Panc1 (cell line): Measurements from ENCODE around the gene KDM2B. TPM values are rescaled to one million over a fixed set of nuclear protein-coding genes. Genes with fewer than 3 reads are reported as not detected.

Source experiments
- ATAC-seq: fragments of 200-7000 bp; cut with Tn5 transposase; 2 replicates; pipeline ENCODE4 v1.9.1; 2020; ENCODE audit warnings: mild to moderate bottlenecking, moderate library complexity
- BruUV-seq: library from RNA; stranded (reverse); fragments of 400-500 nt; replicated peaks from 2 replicates; lab custom pipeline; 2021; lab: Mats Ljungman, UMichigan
- CTCF ChIA-PET: fragments of 300-600 bp; sonication (Branson Sonifier 250); formaldehyde crosslinking; loops from one replicate; lab custom pipeline; 2022; ENCODE audit warnings: antibody characterized with exemption; lab: Charles Lee
- POLR2A ChIA-PET: fragments of 300-600 bp; sonication (Branson Sonifier 250); formaldehyde crosslinking; loops from one replicate; lab custom pipeline; 2022; ENCODE audit warnings: antibody characterized with exemption; lab: Charles Lee
- DNase-seq: peaks from one replicate; pipeline ENCODE4 v3.0.0-alpha.2; 2010; ENCODE audit warnings: low read depth, low spot score
- H3K27ac ChIP-seq: 2 replicates; pipeline ENCODE4 v1.5.1; 2011; ENCODE audit warnings: mild to moderate bottlenecking, low read length, inconsistent platforms
- H3K27me3 ChIP-seq: fragments of 200-500 bp; sonication (Bioruptor generic); 2 replicates; pipeline ENCODE4 v1.6.0; 2014; ENCODE audit warnings: low read length, inconsistent platforms; ENCODE audit not compliant: control insufficient read depth, insufficient read depth
- H3K36me3 ChIP-seq: fragments of 200-500 bp; sonication (Bioruptor generic); 2 replicates; pipeline ENCODE4 v1.5.1; 2014; ENCODE audit warnings: inconsistent platforms, mild to moderate bottlenecking, low read length, moderate library complexity; ENCODE audit not compliant: control insufficient read depth, insufficient read depth
- H3K4me1 ChIP-seq: 2 replicates; pipeline ENCODE4 v1.5.1; 2011; ENCODE audit warnings: inconsistent platforms, mild to moderate bottlenecking, low read length, moderate library complexity; ENCODE audit not compliant: control insufficient read depth, insufficient read depth
- H3K4me3 ChIP-seq, 2 experiments: 2 replicates each; pipeline ENCODE4 v1.5.1; 2011 to 2012; ENCODE audit warnings: low read depth in 2 of 2, low read length in 2 of 2, mild to moderate bottlenecking in 2 of 2, inconsistent platforms in 1 of 2, moderate library complexity in 1 of 2
- H3K9me3 ChIP-seq: fragments of 200-500 bp; sonication (Bioruptor generic); 2 replicates; pipeline ENCODE4 v1.5.1; 2014; ENCODE audit warnings: low read depth, mild to moderate bottlenecking, inconsistent platforms, low read length, moderate library complexity; ENCODE audit not compliant: control insufficient read depth, insufficient read depth
- POLR2AphosphoS5 ChIP-seq: IDR thresholded peaks from 2 replicates; pipeline ENCODE4 v1.6.1; 2012; ENCODE audit warnings: mild to moderate bottlenecking, low read depth, low read length, moderate library complexity
- SIN3A ChIP-seq: IDR thresholded peaks from 2 replicates; pipeline ENCODE4 v1.6.1; 2012; ENCODE audit warnings: low read depth, mild to moderate bottlenecking, low read length, moderate library complexity, borderline replicate concordance; ENCODE audit not compliant: insufficient read depth
- TCF7L2 ChIP-seq: IDR thresholded peaks from 2 replicates; pipeline ENCODE4 v1.6.1; 2011; ENCODE audit warnings: mild to moderate bottlenecking, low read depth, low read length, inconsistent platforms
- in situ Hi-C: cut with HindIII; loops from 2 replicates; pipeline ENCODE4 v1.10.0; 2016; ENCODE audit warnings: low sequenced_read_pairs, low pct_unique_long_range_greater_than_20kb
- intact Hi-C: fragments of 100-400 bp; cut with micrococcal nuclease; formaldehyde crosslinking; loops from one replicate; pipeline ENCODE4 v1.10.0; 2022; ENCODE audit not compliant: unreplicated experiment
- total RNA-seq: library from RNA; stranded (reverse); gene quantifications from one replicate; pipeline ENCODE4 v1.2.1, GENCODE V29; 2021; ENCODE audit not compliant: unreplicated experiment
- TF ChIP-seq, protein P1 (sequence below), 2 experiments: IDR thresholded peaks; 2 replicates each; pipeline ENCODE4 v1.6.1; 2011 to 2012; ENCODE audit warnings: low read depth in 2 of 2, control low read depth in 1 of 2, low read length in 1 of 2, mild to moderate bottlenecking in 1 of 2, moderate library complexity in 1 of 2; ENCODE audit not compliant: insufficient read depth in 1 of 2
- TF ChIP-seq, protein P2 (sequence below): fragments of 450-650 bp; IDR thresholded peaks from 2 replicates; pipeline ENCODE4 v1.5.1; 2017; ENCODE audit warnings: mild to moderate bottlenecking

Gene KDM2B
- total RNA-seq, 1 experiment from 2014 or later: 27.5 TPM

DNA sequence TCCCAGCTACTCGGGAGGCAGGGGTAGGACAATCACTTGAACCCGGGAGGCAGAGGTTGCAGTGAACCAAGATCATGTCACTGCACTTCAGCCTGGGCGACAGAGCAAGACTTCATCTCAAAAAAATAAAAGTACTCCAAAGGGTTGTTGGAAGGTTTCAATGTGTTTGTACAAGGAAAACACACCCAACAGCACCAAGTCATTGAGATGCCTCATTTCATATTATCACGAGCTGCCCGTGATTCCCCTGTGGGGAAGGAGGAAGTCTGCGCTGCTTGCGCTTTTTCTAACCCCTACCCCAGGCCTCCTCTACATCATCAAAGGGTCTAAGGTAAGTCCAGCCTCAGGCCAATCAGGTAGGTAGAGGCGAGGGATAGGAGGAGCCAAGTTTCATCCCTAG lies 73.6 kb downstream of the KDM2B start:
- TF ChIP-seq POLR2AphosphoS5 (no peak), TCF7L2 (no peak), SIN3A (no peak)
- TF ChIP-seq, protein P1, sequence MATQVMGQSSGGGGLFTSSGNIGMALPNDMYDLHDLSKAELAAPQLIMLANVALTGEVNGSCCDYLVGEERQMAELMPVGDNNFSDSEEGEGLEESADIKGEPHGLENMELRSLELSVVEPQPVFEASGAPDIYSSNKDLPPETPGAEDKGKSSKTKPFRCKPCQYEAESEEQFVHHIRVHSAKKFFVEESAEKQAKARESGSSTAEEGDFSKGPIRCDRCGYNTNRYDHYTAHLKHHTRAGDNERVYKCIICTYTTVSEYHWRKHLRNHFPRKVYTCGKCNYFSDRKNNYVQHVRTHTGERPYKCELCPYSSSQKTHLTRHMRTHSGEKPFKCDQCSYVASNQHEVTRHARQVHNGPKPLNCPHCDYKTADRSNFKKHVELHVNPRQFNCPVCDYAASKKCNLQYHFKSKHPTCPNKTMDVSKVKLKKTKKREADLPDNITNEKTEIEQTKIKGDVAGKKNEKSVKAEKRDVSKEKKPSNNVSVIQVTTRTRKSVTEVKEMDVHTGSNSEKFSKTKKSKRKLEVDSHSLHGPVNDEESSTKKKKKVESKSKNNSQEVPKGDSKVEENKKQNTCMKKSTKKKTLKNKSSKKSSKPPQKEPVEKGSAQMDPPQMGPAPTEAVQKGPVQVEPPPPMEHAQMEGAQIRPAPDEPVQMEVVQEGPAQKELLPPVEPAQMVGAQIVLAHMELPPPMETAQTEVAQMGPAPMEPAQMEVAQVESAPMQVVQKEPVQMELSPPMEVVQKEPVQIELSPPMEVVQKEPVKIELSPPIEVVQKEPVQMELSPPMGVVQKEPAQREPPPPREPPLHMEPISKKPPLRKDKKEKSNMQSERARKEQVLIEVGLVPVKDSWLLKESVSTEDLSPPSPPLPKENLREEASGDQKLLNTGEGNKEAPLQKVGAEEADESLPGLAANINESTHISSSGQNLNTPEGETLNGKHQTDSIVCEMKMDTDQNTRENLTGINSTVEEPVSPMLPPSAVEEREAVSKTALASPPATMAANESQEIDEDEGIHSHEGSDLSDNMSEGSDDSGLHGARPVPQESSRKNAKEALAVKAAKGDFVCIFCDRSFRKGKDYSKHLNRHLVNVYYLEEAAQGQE (IDR thresholded peaks at IDR 0.05; ENCODE audit: insufficient read depth in 1 of 2, low read depth in 2 of 2, low read length in 1 of 2): no peak
- TF ChIP-seq, protein P2, sequence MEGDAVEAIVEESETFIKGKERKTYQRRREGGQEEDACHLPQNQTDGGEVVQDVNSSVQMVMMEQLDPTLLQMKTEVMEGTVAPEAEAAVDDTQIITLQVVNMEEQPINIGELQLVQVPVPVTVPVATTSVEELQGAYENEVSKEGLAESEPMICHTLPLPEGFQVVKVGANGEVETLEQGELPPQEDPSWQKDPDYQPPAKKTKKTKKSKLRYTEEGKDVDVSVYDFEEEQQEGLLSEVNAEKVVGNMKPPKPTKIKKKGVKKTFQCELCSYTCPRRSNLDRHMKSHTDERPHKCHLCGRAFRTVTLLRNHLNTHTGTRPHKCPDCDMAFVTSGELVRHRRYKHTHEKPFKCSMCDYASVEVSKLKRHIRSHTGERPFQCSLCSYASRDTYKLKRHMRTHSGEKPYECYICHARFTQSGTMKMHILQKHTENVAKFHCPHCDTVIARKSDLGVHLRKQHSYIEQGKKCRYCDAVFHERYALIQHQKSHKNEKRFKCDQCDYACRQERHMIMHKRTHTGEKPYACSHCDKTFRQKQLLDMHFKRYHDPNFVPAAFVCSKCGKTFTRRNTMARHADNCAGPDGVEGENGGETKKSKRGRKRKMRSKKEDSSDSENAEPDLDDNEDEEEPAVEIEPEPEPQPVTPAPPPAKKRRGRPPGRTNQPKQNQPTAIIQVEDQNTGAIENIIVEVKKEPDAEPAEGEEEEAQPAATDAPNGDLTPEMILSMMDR: no peak
- no peaks in the 10 kb centered on the region for H3K27me3 ChIP-seq
- no TSS peak for BruUV-seq
- H3K4me1 ChIP-seq: no peaks in the 10 kb centered on the region
- no peak overlapping the region for H3K27ac ChIP-seq
- no peak overlapping the region for H3K4me3 ChIP-seq
- intact Hi-C loops: no loop called here
- ChIA-PET POLR2A (no interaction called here), CTCF (no interaction called here)
- DNase-seq (no peak), ATAC-seq (no peak)
- no peaks in the 10 kb centered on the region for H3K9me3 ChIP-seq
- in situ Hi-C loops: no loop called here
- no peaks in the 10 kb centered on the region for H3K36me3 ChIP-seq

DNA sequence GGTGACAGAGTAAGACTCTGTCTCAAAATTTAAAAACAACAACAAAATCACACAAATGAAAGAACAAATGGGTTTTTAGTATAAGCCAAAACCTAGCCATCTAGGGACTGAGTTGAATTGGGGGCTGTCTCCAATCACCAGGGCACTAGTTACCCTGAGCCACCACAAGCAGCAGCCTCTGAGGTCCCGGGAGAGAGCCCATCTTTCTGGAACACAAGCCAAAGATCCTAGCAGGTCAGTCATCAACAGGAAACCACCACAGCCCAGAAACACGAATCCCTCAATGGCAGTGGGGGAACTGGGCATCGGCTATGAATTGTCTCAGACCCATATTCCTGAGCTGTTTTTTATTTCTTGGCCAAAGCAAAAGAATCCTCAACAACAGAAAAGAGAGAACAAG lies 75.3 kb downstream of the KDM2B start:
- no peak for ATAC-seq
- no peak for DNase-seq
- no peaks in the 10 kb centered on the region for H3K9me3 ChIP-seq
- intact Hi-C loops: no loop called here
- H3K36me3 ChIP-seq: no peaks in the 10 kb centered on the region
- no peaks in the 10 kb centered on the region for H3K4me1 ChIP-seq
- H3K4me3 ChIP-seq: no peak overlapping the region
- TF ChIP-seq POLR2AphosphoS5: no peak
- no peaks in the 10 kb centered on the region for H3K27me3 ChIP-seq
- in situ Hi-C loops: no loop called here
- no TSS peak for BruUV-seq
- no peak overlapping the region for H3K27ac ChIP-seq
- CTCF ChIA-PET: no interaction called here
- POLR2A ChIA-PET: no interaction called here

GRCh38 chr12:121504505-121504904 lies 76.3 kb downstream of the KDM2B start:
- no peak for DNase-seq
- intact Hi-C loops (loop anchor here (5.0 kb wide), 1 partner anchor 118 kb away; no protein-coding TSS in a partner anchor), in situ Hi-C loops (no loop called here)
- H3K9me3 ChIP-seq: no peaks in the 10 kb centered on the region
- TF ChIP-seq SIN3A (no peak), POLR2AphosphoS5 (no peak), TCF7L2 (no peak)
- TF ChIP-seq, protein P2: no peak
- TF ChIP-seq, protein P1 (IDR thresholded peaks at IDR 0.05; ENCODE audit: insufficient read depth in 1 of 2, low read depth in 2 of 2, low read length in 1 of 2): no peak
- H3K4me1 ChIP-seq: no peaks in the 10 kb centered on the region
- CTCF ChIA-PET: no interaction called here
- H3K36me3 ChIP-seq: no peaks in the 10 kb centered on the region
- no peak overlapping the region for H3K27ac ChIP-seq
- H3K27me3 ChIP-seq: no peaks in the 10 kb centered on the region
- BruUV-seq: no TSS peak
- ATAC-seq: no peak
- H3K4me3 ChIP-seq: no peak overlapping the region
- POLR2A ChIA-PET: interaction anchor here (0.6 kb wide), 1 partner anchor 28 kb away, joined by 3 read pairs; no protein-coding TSS in a partner anchor
